ENCODE measurements around the gene PPIL1. TPM values are rescaled to one million over a fixed set of nuclear protein-coding genes. Genes with fewer than 3 reads are reported as not detected.

The PPIL1 gene
- polyA plus RNA-seq, 2 of the 4 experiments (the other 2 are of a cell fraction) = 42.6 to 60.0 TPM

GRCh38 chr6:36912586-36912985 lies 38.0 kb upstream of the PPIL1 start (continued):
- TF ChIP-seq CEBPB (IDR thresholded peaks at IDR 0.05) (no peak), MAX (IDR thresholded peaks at IDR 0.05) (no peak), JUN (IDR thresholded peaks at IDR 0.05) (no peak), MAFK (IDR thresholded peaks at IDR 0.05; ENCODE audit: partially characterized antibody) (no peak), ZC3H11A (IDR thresholded peaks at IDR 0.05) (no peak), CHD4 (IDR thresholded peaks at IDR 0.05; ENCODE audit: borderline replicate concordance) (no peak), ZNF302 (CRISPR knock-in tag; IDR thresholded peaks at IDR 0.05) (no peak)

GRCh38 chr6:36912030-36912454 lies 37.4 kb upstream of the PPIL1 start:
- H3K4me2 ChIP-seq = no peak overlapping the region
- no peak for ATAC-seq

GRCh38 chr6:36908747-36909146 lies 34.1 kb upstream of the PPIL1 start:
- CTCF ChIA-PET = interaction anchor here (1.5 kb wide), 1 partner anchor 143 kb away, joined by 3 read pairs; no protein-coding TSS in a partner anchor
- H3K4me3 ChIP-seq = no peak overlapping the region
- DNase-seq (ENCODE audit: low read depth in 1 of 2, low spot score in 1 of 2) (no peak), ATAC-seq (no peak), FAIRE-seq (no peak)
- H3K4me1 ChIP-seq = peaks cover 4% of the 10 kb centered on the region
- H3K9me3 ChIP-seq = no peaks in the 10 kb centered on the region
- 75% methylated on average over 2 of the region's 2 CpGs for WGBS (ENCODE audit: missing lambda C conversion rate)
- POLR2A ChIA-PET = no interaction called here
- no peak overlapping the region for H3K4me2 ChIP-seq
- TF ChIP-seq NR3C1 (IDR thresholded peaks at IDR 0.05) = no peak
- TF ChIP-seq RNF2 (IDR thresholded peaks at IDR 0.05; ENCODE audit: borderline replicate concordance, low read depth) = no peak
- no peak for TF ChIP-seq REST (IDR thresholded peaks at IDR 0.05)
- no peak for TF ChIP-seq EHMT2 (IDR thresholded peaks at IDR 0.05; ENCODE audit: low read depth)
- TF ChIP-seq ZNF302 (CRISPR knock-in tag; IDR thresholded peaks at IDR 0.05) = no peak
- no peak for TF ChIP-seq HOXB13 (CRISPR knock-in tag; IDR thresholded peaks at IDR 0.05; ENCODE audit: low read depth)
- TF ChIP-seq ZC3H11A (IDR thresholded peaks at IDR 0.05) = no peak
- TF ChIP-seq JUN (IDR thresholded peaks at IDR 0.05) = no peak
- no peak for TF ChIP-seq CBX2 (IDR thresholded peaks at IDR 0.05; ENCODE audit: borderline replicate concordance, low read depth)
- no peak overlapping the region for H3K27ac ChIP-seq

More at GRCh38 chr6:36912030-36912454, 37.4 kb upstream of the PPIL1 start:
- TF ChIP-seq MAX (IDR thresholded peaks at IDR 0.05) (no peak), MAFK (IDR thresholded peaks at IDR 0.05; ENCODE audit: partially characterized antibody) (no peak), CEBPB (IDR thresholded peaks at IDR 0.05) (no peak), REST (IDR thresholded peaks at IDR 0.05) (no peak), HOXA7 (CRISPR knock-in tag; IDR thresholded peaks at IDR 0.05) (no peak), POLR2A (IDR thresholded peaks at IDR 0.05; ENCODE audit: low read length) (no peak)
- Histone ChIP-seq H3K27ac (no peak overlapping the region), H3K9me3 (no peaks in the 10 kb centered on the region), H3K4me1 (peaks cover 16% of the 10 kb centered on the region), H3K4me3 (no peak overlapping the region)
- DNase-seq (ENCODE audit: low read depth in 1 of 2, low spot score in 1 of 2) (no peak), FAIRE-seq (no peak)
- 77% methylated on average over 4 of the region's 4 CpGs for WGBS (ENCODE audit: missing lambda C conversion rate)
- ChIA-PET CTCF (no interaction called here), POLR2A (no interaction called here)

Data from A549 (cell line).